Measurements from ENCODE around the gene RAB4B.

The RAB4B gene

GRCh38 chr19:40778706-40779284, 748 bp downstream of the RAB4B start (continued):
- TF ChIP-seq ZNF585B (tag by site-specific recombination; IDR thresholded peaks at IDR 0.05) = no peak
- peak; percentile 12; the same call in 1 of the 2 replicates for TF ChIP-seq KLF17 (tag by site-specific recombination; IDR thresholded peaks at IDR 0.05)
- no peak for TF ChIP-seq ZSCAN16 (tag by site-specific recombination; IDR thresholded peaks at IDR 0.05)
- TF ChIP-seq SETDB1 (IDR thresholded peaks at IDR 0.05; ENCODE audit: insufficient read length, low read length) = no peak
- TF ChIP-seq ZNF792 (tag by site-specific recombination; IDR thresholded peaks at IDR 0.05) = 0 out of 2 replicates have a peak, but pooled peaks have one; percentile 14
- no peak for TF ChIP-seq ZNF621 (tag by site-specific recombination; IDR thresholded peaks at IDR 0.05)
- peak; percentile 22; the same call in 1 of the 2 replicates for TF ChIP-seq ZNF623 (tag by site-specific recombination; IDR thresholded peaks at IDR 0.05)
- TF ChIP-seq ZBTB17 (tag by site-specific recombination; IDR thresholded peaks at IDR 0.05) = no peak
- no peak for TF ChIP-seq ZSCAN5A (tag by site-specific recombination; IDR thresholded peaks at IDR 0.05)
- no peak for TF ChIP-seq ZBTB7A (tag by site-specific recombination; IDR thresholded peaks at IDR 0.05; ENCODE audit: low read depth)
- no peak for TF ChIP-seq ZNF596 (tag by site-specific recombination; IDR thresholded peaks at IDR 0.05)

- Histone ChIP-seq H3K4me1 (ENCODE audit: control insufficient read depth, insufficient read depth, low read length) (peaks cover 13% of the 10 kb centered on the region), H3K9me3 (ENCODE audit: control insufficient read depth, insufficient read depth, low read depth, low read length) (no peaks in the 10 kb centered on the region), H3K4me3 (ENCODE audit: low read depth, low read length) (no peak overlapping the region), H3K27ac (ENCODE audit: extremely low read depth, low read depth, low read length) (no peak overlapping the region), H3K36me3 (ENCODE audit: control insufficient read depth in 2 of 2, insufficient read depth in 1 of 2, low read length in 2 of 2) (peaks cover 0 to 12% of the 10 kb centered on the region in 2 experiments; a peak in 1 of 3 replicates)
- ChIA-PET CTCF (no interaction called here), POLR2A (interaction anchor here (0.6 kb wide), 2 partner anchors 8 to 67 kb away, joined by 6 to 9 read pairs; no protein-coding TSS in a partner anchor)
- TF ChIP-seq ZNF473 (tag by site-specific recombination; IDR thresholded peaks at IDR 0.05) = no peak
- no peak for TF ChIP-seq KLF1 (tag by site-specific recombination; IDR thresholded peaks at IDR 0.05)
- no peak for TF ChIP-seq ZNF423 (tag by site-specific recombination; IDR thresholded peaks at IDR 0.05)
- no peak for TF ChIP-seq ZNF560 (tag by site-specific recombination; IDR thresholded peaks at IDR 0.05; ENCODE audit: borderline replicate concordance)
- TF ChIP-seq PRDM1 (tag by site-specific recombination; IDR thresholded peaks at IDR 0.05) = peak; percentile 80
- no peak for TF ChIP-seq ZNF571 (tag by site-specific recombination; IDR thresholded peaks at IDR 0.05)
- no peak for TF ChIP-seq GFI1B (tag by site-specific recombination; IDR thresholded peaks at IDR 0.05)
- peak; percentile 90 for TF ChIP-seq ZNF121 (tag by site-specific recombination; IDR thresholded peaks at IDR 0.05)
- TF ChIP-seq KLF10 (tag by site-specific recombination; IDR thresholded peaks at IDR 0.05) = no peak
- peak; percentile 47; the same call in 1 of the 2 replicates for TF ChIP-seq ZNF366 (tag by site-specific recombination; conservative IDR thresholded peaks at IDR 0.05)
- TF ChIP-seq ZNF26 (tag by site-specific recombination; IDR thresholded peaks at IDR 0.05) = no peak
Observed at GRCh38 chr19:40780582-40780981, 2.5 kb downstream of the RAB4B start.
